ENCODE data around the gene ARL4D.

DNA sequence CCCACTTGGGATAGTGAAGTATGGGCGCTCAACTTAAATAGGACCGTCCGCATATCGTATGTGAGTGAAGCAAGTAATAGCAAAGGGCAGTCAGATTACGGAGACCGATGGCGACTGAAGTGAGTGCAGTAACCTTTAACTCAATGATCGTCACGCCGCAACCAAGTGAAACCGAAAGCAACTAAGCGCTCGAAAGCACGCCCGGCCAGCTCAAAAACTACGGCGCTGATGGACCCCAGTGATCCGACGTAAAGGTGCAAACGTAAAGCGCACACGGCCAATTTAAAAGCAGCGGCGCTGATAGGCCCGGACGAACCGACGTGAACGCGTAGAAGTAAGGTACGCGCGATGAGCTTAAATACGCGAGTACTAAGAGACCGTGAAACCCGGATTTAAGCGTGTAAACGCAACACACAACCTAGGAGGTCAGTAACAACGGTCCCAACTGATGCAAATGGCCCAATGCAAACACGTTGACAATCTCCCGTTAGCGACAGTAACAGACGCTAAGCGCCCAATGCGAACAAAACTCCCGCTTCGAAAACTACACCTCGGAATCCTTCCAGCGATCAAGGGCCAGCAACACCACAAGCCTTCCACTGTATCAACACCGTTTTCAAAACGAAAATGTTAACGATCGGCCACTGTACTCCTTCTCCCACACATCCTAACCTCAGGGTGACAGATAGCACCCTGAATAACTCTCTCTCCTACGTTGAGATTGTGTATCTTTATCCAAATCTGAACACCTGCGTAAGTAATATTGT is 37.9 kb upstream of the ARL4D start:
- TF ChIP-seq EZH2phosphoT487 (IDR thresholded peaks at IDR 0.05; ENCODE audit: insufficient read depth, low read depth) (no peak), EZH2 (IDR thresholded peaks at IDR 0.05; ENCODE audit: insufficient read depth, poor library complexity, severe bottlenecking) (no peak)
